ENCODE data around the gene POLR3K. TPM values are rescaled to one million over a fixed set of nuclear protein-coding genes. Genes with fewer than 3 reads are reported as not detected.

The POLR3K gene
- total RNA-seq, 1 experiment from 2014 or later = 29.3 TPM

- TF ChIP-seq, protein P1, sequence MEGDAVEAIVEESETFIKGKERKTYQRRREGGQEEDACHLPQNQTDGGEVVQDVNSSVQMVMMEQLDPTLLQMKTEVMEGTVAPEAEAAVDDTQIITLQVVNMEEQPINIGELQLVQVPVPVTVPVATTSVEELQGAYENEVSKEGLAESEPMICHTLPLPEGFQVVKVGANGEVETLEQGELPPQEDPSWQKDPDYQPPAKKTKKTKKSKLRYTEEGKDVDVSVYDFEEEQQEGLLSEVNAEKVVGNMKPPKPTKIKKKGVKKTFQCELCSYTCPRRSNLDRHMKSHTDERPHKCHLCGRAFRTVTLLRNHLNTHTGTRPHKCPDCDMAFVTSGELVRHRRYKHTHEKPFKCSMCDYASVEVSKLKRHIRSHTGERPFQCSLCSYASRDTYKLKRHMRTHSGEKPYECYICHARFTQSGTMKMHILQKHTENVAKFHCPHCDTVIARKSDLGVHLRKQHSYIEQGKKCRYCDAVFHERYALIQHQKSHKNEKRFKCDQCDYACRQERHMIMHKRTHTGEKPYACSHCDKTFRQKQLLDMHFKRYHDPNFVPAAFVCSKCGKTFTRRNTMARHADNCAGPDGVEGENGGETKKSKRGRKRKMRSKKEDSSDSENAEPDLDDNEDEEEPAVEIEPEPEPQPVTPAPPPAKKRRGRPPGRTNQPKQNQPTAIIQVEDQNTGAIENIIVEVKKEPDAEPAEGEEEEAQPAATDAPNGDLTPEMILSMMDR (IDR thresholded peaks at IDR 0.05; ENCODE audit: insufficient read depth in 1 of 2, low read depth in 1 of 2, low read length in 1 of 2, severe bottlenecking in 1 of 2, unreplicated experiment in 1 of 2) = peak; percentile 94 to 100
- no peaks in the 10 kb centered on the region; the same call in 1 of the 2 replicates for H3K36me3 ChIP-seq (ENCODE audit: control insufficient read depth, insufficient read depth, low read length)
- Mint-ChIP-seq H3K27ac (ENCODE audit: unreplicated experiment) (no peak overlapping the region), H3K4me1 (ENCODE audit: low read depth, unreplicated experiment) (no peaks in the 10 kb centered on the region), H3K36me3 (ENCODE audit: insufficient read depth, unreplicated experiment) (peaks cover 29% of the 10 kb centered on the region), H3K4me3 (ENCODE audit: unreplicated experiment) (no peak overlapping the region), H3K27me3 (ENCODE audit: insufficient read depth, unreplicated experiment) (no peaks in the 10 kb centered on the region), H3K9me3 (ENCODE audit: unreplicated experiment) (no peaks in the 10 kb centered on the region)
- no peaks in the 10 kb centered on the region for H3K27me3 ChIP-seq (replicated peaks; ENCODE audit: control insufficient read depth, insufficient read depth, low read length)
- no TSS peak for BruUV-seq (replicated peaks)
- ChIA-PET CTCF (interaction anchor here (0.6 to 3.0 kb wide), 12 partner anchors 10 to 256 kb away, joined by 3 to 37 read pairs (median 5); partner anchors contain the start of genes AXIN1, POLR3K, RHBDF1 and SNRNP25), POLR2A (interaction anchor here (0.8 kb wide), 1 partner anchor 25 kb away, joined by 5 read pairs; the partner anchor contains the start of gene RHBDF1)
- H3K4me1 ChIP-seq = no peaks in the 10 kb centered on the region
- no peaks in the 10 kb centered on the region for H3K9me3 ChIP-seq
- DNase-seq = peak; percentile 81 to 91
- no peak overlapping the region for H3K4me3 ChIP-seq (ENCODE audit: low read depth, low read length)
- intact Hi-C loops (cut with micrococcal nuclease; ENCODE audit: unreplicated experiment) = loop anchor here (1.0 kb wide), 1 partner anchor 32 kb away; no protein-coding TSS in a partner anchor
Measured at GRCh38 chr16:96935-97381, 43.5 kb upstream of the POLR3K start.

DNA sequence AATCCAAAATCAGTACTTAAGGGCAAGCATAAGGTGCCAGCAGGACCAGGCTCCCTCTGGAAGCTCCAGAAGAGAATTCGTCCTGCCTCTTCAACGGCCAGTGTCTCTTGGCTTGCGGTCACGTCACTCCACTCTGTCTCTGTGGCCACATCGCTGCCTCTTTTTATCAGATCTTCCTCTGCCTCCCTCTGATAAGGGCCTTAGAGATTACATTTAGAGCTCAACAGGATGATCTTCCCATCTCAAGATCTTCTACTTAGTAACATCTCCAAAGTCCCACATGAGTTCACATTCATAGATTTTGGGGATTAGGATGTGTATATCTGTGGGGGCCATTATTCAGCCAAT, 41.5 kb upstream of the POLR3K start:
- TF ChIP-seq, protein P1 (IDR thresholded peaks at IDR 0.05; ENCODE audit: insufficient read depth in 1 of 2, low read depth in 1 of 2, low read length in 1 of 2, severe bottlenecking in 1 of 2, unreplicated experiment in 1 of 2) = no peak
- intact Hi-C loops (cut with micrococcal nuclease; ENCODE audit: unreplicated experiment) = no loop called here
- no peak for DNase-seq
- POLR2A ChIA-PET = no interaction called here
- Mint-ChIP-seq H3K4me3 (ENCODE audit: unreplicated experiment) (no peak overlapping the region), H3K36me3 (ENCODE audit: insufficient read depth, unreplicated experiment) (peaks cover 22% of the 10 kb centered on the region), H3K4me1 (ENCODE audit: low read depth, unreplicated experiment) (no peaks in the 10 kb centered on the region), H3K27ac (ENCODE audit: unreplicated experiment) (no peak overlapping the region), H3K9me3 (ENCODE audit: unreplicated experiment) (no peaks in the 10 kb centered on the region), H3K27me3 (ENCODE audit: insufficient read depth, unreplicated experiment) (no peaks in the 10 kb centered on the region)
- Histone ChIP-seq H3K4me1 (no peaks in the 10 kb centered on the region), H3K9me3 (no peaks in the 10 kb centered on the region), H3K27me3 (replicated peaks; ENCODE audit: control insufficient read depth, insufficient read depth, low read length) (no peaks in the 10 kb centered on the region), H3K36me3 (ENCODE audit: control insufficient read depth, insufficient read depth, low read length) (no peaks in the 10 kb centered on the region; the same call in 1 of the 2 replicates), H3K4me3 (ENCODE audit: low read depth, low read length) (no peak overlapping the region)
- BruUV-seq (replicated peaks) = no TSS peak
- CTCF ChIA-PET = no interaction called here

- intact Hi-C loops (cut with micrococcal nuclease; ENCODE audit: unreplicated experiment) = no loop called here
- H3K4me1 ChIP-seq = no peaks in the 10 kb centered on the region
- DNase-seq = no peak
- BruUV-seq (replicated peaks) = no TSS peak
- no peaks in the 10 kb centered on the region for H3K9me3 ChIP-seq
- ChIA-PET POLR2A (no interaction called here), CTCF (interaction anchor here (0.8 to 1.3 kb wide), 2 partner anchors 25 to 27 kb away, joined by 3 read pairs; no protein-coding TSS in a partner anchor)
- Mint-ChIP-seq H3K9me3 (ENCODE audit: unreplicated experiment) (no peaks in the 10 kb centered on the region), H3K36me3 (ENCODE audit: insufficient read depth, unreplicated experiment) (peaks cover 28% of the 10 kb centered on the region), H3K4me1 (ENCODE audit: low read depth, unreplicated experiment) (no peaks in the 10 kb centered on the region), H3K27me3 (ENCODE audit: insufficient read depth, unreplicated experiment) (no peaks in the 10 kb centered on the region), H3K27ac (ENCODE audit: unreplicated experiment) (no peak overlapping the region), H3K4me3 (ENCODE audit: unreplicated experiment) (no peak overlapping the region)
- no peaks in the 10 kb centered on the region; the same call in none of the 2 replicates for H3K36me3 ChIP-seq (ENCODE audit: control insufficient read depth, insufficient read depth, low read length)
- H3K4me3 ChIP-seq (ENCODE audit: low read depth, low read length) = no peak overlapping the region
- TF ChIP-seq, protein P1 (IDR thresholded peaks at IDR 0.05; ENCODE audit: insufficient read depth in 1 of 2, low read depth in 1 of 2, low read length in 1 of 2, severe bottlenecking in 1 of 2, unreplicated experiment in 1 of 2) = no peak
- H3K27me3 ChIP-seq (replicated peaks; ENCODE audit: control insufficient read depth, insufficient read depth, low read length) = no peaks in the 10 kb centered on the region
Measured at GRCh38 chr16:92431-93339, 39.3 kb upstream of the POLR3K start.

Measured in Caco-2 (cell line).